Astrocyte (in vitro differentiated cells and primary cell): ENCODE results near the gene MEX3C. TPM values are rescaled to one million over a fixed set of nuclear protein-coding genes. Genes with fewer than 3 reads are reported as not detected.

Experiments
- DNase-seq: peaks from one replicate; pipeline ENCODE4 v3.0.0-alpha.2; 2010; ENCODE audit warnings: low read depth
- FAIRE-seq: peaks from 2 replicates; lab custom pipeline; 2011; peaks lifted over from hg19 to GRCh38; lab: Jason Lieb, UNC
- H2AFZ ChIP-seq: 2 replicates; pipeline ENCODE4 v1.6.0; 2012; ENCODE audit warnings: low read depth, low read length, inconsistent platforms
- H3K27ac ChIP-seq: 2 replicates; pipeline ENCODE4 v1.5.1; 2011; ENCODE audit warnings: low read depth, low read length, inconsistent platforms
- H3K27me3 ChIP-seq: 2 replicates; pipeline ENCODE4 v1.6.0; 2011; ENCODE audit warnings: low read length, inconsistent platforms; ENCODE audit not compliant: insufficient read depth
- H3K36me3 ChIP-seq: 2 replicates; pipeline ENCODE4 v1.5.1; 2011; ENCODE audit warnings: low read length, inconsistent platforms; ENCODE audit not compliant: insufficient read depth
- H3K4me1 ChIP-seq: 2 replicates; pipeline ENCODE4 v1.5.1; 2011; ENCODE audit warnings: low read length, inconsistent platforms; ENCODE audit not compliant: insufficient read depth
- H3K4me2 ChIP-seq: 2 replicates; pipeline ENCODE4 v1.6.0; 2012; ENCODE audit warnings: low read length, inconsistent platforms
- H3K4me3 ChIP-seq: 2 replicates; pipeline ENCODE4 v1.5.1; 2011; ENCODE audit warnings: low read depth, mild to moderate bottlenecking, low read length, inconsistent platforms; ENCODE audit not compliant: insufficient read depth
- H3K79me2 ChIP-seq: 2 replicates; pipeline ENCODE4 v1.6.0; 2012; ENCODE audit warnings: mild to moderate bottlenecking, low read length, inconsistent platforms; ENCODE audit not compliant: insufficient read depth
- H3K9ac ChIP-seq: 2 replicates; pipeline ENCODE4 v1.6.0; 2012; ENCODE audit warnings: mild to moderate bottlenecking, low read length, inconsistent platforms
- H3K9me3 ChIP-seq: 2 replicates; pipeline ENCODE4 v1.5.1; 2012; ENCODE audit warnings: low read depth, mild to moderate bottlenecking, low read length, inconsistent platforms; ENCODE audit not compliant: insufficient read depth
- H4K20me1 ChIP-seq: 2 replicates; pipeline ENCODE4 v1.6.0; 2012; ENCODE audit warnings: low read length, inconsistent platforms; ENCODE audit not compliant: insufficient read depth
- H3K27ac Mint-ChIP-seq: one replicate; pipeline ENCODE4 v1.8.0; 2021; ENCODE audit warnings: mild to moderate bottlenecking, mixed read lengths; ENCODE audit not compliant: unreplicated experiment
- H3K27me3 Mint-ChIP-seq: one replicate; pipeline ENCODE4 v1.8.0; 2021; ENCODE audit warnings: low read depth, mixed read lengths; ENCODE audit not compliant: unreplicated experiment
- H3K36me3 Mint-ChIP-seq: one replicate; pipeline ENCODE4 v1.8.0; 2021; ENCODE audit warnings: low read depth, mixed read lengths; ENCODE audit not compliant: unreplicated experiment
- H3K4me1 Mint-ChIP-seq: one replicate; pipeline ENCODE4 v1.8.0; 2021; ENCODE audit warnings: low read depth, mixed read lengths; ENCODE audit not compliant: unreplicated experiment
- H3K4me3 Mint-ChIP-seq: one replicate; pipeline ENCODE4 v1.8.0; 2021; ENCODE audit warnings: mild to moderate bottlenecking, moderate library complexity, mixed read lengths; ENCODE audit not compliant: unreplicated experiment
- H3K9me3 Mint-ChIP-seq: one replicate; pipeline ENCODE4 v1.8.0; 2021; ENCODE audit warnings: mild to moderate bottlenecking, mixed read lengths; ENCODE audit not compliant: unreplicated experiment
- EZH2 ChIP-seq: IDR thresholded peaks from 2 replicates; pipeline ENCODE4 v1.6.1; 2012; ENCODE audit warnings: mild to moderate bottlenecking, low read length, inconsistent platforms; ENCODE audit not compliant: insufficient read depth
- total RNA-seq: library from RNA; stranded (reverse); gene quantifications from 2 replicates; pipeline ENCODE4 v1.2.1, GENCODE V29; 2021
- TF ChIP-seq, protein P1 (sequence below): IDR thresholded peaks from 2 replicates; pipeline ENCODE4 v1.5.1; 2011; ENCODE audit warnings: low read depth, mild to moderate bottlenecking, inconsistent platforms, low read length, moderate library complexity; ENCODE audit not compliant: insufficient read depth

MEX3C gene
- total RNA-seq, 1 donor from 2014 or later, result 72.2 TPM

DNA sequence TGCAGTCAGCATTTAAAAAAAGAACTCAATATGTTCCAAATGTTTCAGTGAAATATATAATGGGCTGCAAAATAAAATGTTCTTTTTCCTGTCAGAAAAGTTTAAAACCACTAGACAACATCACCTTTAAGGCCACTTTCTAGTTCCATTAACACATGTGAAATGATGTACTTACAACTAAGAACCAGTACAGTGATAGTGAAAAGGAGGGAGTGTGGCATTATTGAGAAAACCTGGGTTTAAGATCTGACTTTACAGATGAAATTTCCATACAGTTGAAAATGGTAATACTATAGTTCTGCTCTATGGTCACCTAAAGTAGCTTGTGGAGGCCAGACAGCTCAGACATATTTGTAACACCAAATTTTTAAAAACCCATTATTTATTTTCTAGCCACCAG lies 14.7 kb downstream of the MEX3C start:
- no peak overlapping the region for H3K27ac Mint-ChIP-seq
- H3K4me2 ChIP-seq, result no peak overlapping the region

DNA sequence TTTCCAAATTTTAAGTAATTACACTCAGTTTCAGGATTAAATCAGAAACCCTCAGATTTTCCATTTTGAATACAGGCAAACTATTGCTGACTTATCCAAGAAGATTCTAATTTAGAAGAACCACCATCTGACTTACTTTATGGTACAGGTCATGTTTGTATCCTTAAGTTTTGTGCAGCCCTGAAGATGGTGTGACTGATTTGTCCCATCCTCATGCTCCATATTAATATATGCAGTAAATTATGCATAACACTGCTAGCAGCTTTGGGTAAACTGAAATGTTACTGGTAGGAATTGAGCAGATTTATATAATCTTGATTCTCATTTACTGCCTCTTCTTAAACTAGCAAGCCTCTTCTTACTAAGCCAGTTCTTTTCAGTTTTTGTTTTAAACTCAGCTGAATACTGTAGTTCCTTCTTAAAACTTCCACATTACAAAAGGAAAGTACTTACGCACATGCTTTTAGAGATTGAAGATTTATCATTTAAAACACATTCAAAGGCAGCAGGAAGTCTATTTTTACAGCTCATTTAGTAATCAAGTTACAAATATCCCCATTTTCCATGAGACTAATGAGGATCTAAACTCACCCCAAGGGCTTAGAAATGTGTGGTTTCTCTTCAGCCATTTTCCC lies 25.7 kb downstream of the MEX3C start:
- Histone ChIP-seq H3K4me1 (no peaks in the 10 kb centered on the region), H4K20me1 (peaks cover 94% of the 10 kb centered on the region), H3K4me3 (no peak overlapping the region), H3K27ac (no peak overlapping the region), H3K9ac (no peak overlapping the region), H2AFZ (no peak overlapping the region), H3K79me2 (peaks cover 62% of the 10 kb centered on the region), H3K36me3 (peaks cover 17% of the 10 kb centered on the region), H3K4me2 (no peak overlapping the region), H3K9me3 (no peaks in the 10 kb centered on the region), H3K27me3 (no peaks in the 10 kb centered on the region)
- Mint-ChIP-seq H3K4me3 (no peak overlapping the region), H3K4me1 (peaks cover 5% of the 10 kb centered on the region), H3K9me3 (no peaks in the 10 kb centered on the region), H3K36me3 (peaks cover 16% of the 10 kb centered on the region), H3K27me3 (no peaks in the 10 kb centered on the region), H3K27ac (no peak overlapping the region)
- TF ChIP-seq, protein P1, sequence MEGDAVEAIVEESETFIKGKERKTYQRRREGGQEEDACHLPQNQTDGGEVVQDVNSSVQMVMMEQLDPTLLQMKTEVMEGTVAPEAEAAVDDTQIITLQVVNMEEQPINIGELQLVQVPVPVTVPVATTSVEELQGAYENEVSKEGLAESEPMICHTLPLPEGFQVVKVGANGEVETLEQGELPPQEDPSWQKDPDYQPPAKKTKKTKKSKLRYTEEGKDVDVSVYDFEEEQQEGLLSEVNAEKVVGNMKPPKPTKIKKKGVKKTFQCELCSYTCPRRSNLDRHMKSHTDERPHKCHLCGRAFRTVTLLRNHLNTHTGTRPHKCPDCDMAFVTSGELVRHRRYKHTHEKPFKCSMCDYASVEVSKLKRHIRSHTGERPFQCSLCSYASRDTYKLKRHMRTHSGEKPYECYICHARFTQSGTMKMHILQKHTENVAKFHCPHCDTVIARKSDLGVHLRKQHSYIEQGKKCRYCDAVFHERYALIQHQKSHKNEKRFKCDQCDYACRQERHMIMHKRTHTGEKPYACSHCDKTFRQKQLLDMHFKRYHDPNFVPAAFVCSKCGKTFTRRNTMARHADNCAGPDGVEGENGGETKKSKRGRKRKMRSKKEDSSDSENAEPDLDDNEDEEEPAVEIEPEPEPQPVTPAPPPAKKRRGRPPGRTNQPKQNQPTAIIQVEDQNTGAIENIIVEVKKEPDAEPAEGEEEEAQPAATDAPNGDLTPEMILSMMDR, result no peak
- TF ChIP-seq EZH2, result no peak
- FAIRE-seq (no peak), DNase-seq (no peak)

More for the DNA sequence above, 14.7 kb downstream of the MEX3C start:
- no peaks in the 10 kb centered on the region for H3K36me3 ChIP-seq
- no peak overlapping the region for H3K27ac ChIP-seq
- H3K9me3 Mint-ChIP-seq, result no peaks in the 10 kb centered on the region
- peaks cover 30% of the 10 kb centered on the region for H3K4me1 Mint-ChIP-seq
- peaks cover 100% of the 10 kb centered on the region for H4K20me1 ChIP-seq
- no peak overlapping the region for H3K4me3 Mint-ChIP-seq
- H3K27me3 ChIP-seq, result no peaks in the 10 kb centered on the region
- H3K79me2 ChIP-seq, result peaks cover 100% of the 10 kb centered on the region
- H3K4me1 ChIP-seq, result no peaks in the 10 kb centered on the region
- H3K9me3 ChIP-seq, result no peaks in the 10 kb centered on the region
- no peak overlapping the region for H2AFZ ChIP-seq
- no peaks in the 10 kb centered on the region for H3K27me3 Mint-ChIP-seq
- H3K9ac ChIP-seq, result no peak overlapping the region
- TF ChIP-seq, protein P1, result no peak
- TF ChIP-seq EZH2, result no peak
- no peak for FAIRE-seq
- no peak overlapping the region for H3K4me3 ChIP-seq
- DNase-seq, result no peak
- H3K36me3 Mint-ChIP-seq, result peaks cover 10% of the 10 kb centered on the region

DNA sequence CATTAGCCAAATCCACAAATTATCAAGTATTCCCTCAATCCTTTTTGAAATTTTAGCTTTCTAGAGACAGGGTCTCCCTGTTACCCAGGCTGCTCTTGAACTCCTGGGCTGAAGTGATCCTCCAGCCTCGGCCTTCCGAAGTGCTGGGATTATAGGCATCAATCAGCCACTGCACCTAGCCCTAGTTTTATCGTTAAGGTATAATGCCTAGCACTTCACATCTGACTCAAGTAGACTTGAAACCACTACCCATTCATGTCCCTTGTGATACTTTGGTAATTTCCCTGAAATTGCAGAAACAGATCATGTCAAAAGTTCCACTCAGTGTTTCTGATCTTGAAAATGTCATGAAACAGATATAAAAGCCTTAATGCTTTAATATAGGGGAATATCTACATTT lies 26.3 kb downstream of the MEX3C start:
- Histone ChIP-seq H3K79me2 (peaks cover 57% of the 10 kb centered on the region), H3K4me1 (no peaks in the 10 kb centered on the region), H4K20me1 (peaks cover 88% of the 10 kb centered on the region), H3K27me3 (no peaks in the 10 kb centered on the region), H3K9ac (no peak overlapping the region), H3K27ac (no peak overlapping the region), H2AFZ (no peak overlapping the region), H3K4me2 (no peak overlapping the region), H3K4me3 (no peak overlapping the region), H3K9me3 (no peaks in the 10 kb centered on the region), H3K36me3 (peaks cover 12% of the 10 kb centered on the region)
- H3K9me3 Mint-ChIP-seq, result no peaks in the 10 kb centered on the region
- FAIRE-seq (no peak), DNase-seq (no peak)
- H3K27ac Mint-ChIP-seq, result no peak overlapping the region
- H3K4me1 Mint-ChIP-seq, result peaks cover 5% of the 10 kb centered on the region
- no peaks in the 10 kb centered on the region for H3K27me3 Mint-ChIP-seq
- peaks cover 11% of the 10 kb centered on the region for H3K36me3 Mint-ChIP-seq
- TF ChIP-seq, protein P1, result no peak
- TF ChIP-seq EZH2, result no peak
- H3K4me3 Mint-ChIP-seq, result no peak overlapping the region
